Neuron (in vitro differentiated cells): ENCODE results near the gene JMJD4.

ENCODE experiments used
- H2AFZ ChIP-seq: one replicate; pipeline ENCODE4 v1.6.1; 2013; ENCODE audit warnings: low read depth, mild to moderate bottlenecking, inconsistent platforms, low read length, moderate library complexity
- H3K27me3 ChIP-seq: one replicate; pipeline ENCODE4 v1.6.1; 2013; ENCODE audit warnings: low read length; ENCODE audit not compliant: insufficient read depth
- H3K36me3 ChIP-seq: one replicate; pipeline ENCODE4 v1.6.1; 2013; ENCODE audit warnings: low read length; ENCODE audit not compliant: insufficient read depth
- H3K4me1 ChIP-seq: one replicate; pipeline ENCODE4 v1.6.1; 2013; ENCODE audit warnings: low read length; ENCODE audit not compliant: insufficient read depth
- H3K4me3 ChIP-seq: 2 replicates; pipeline ENCODE4 v1.5.1; 2013; ENCODE audit warnings: mild to moderate bottlenecking, low read length, moderate library complexity
- H3K9me3 ChIP-seq: one replicate; pipeline ENCODE4 v1.6.1; 2013; ENCODE audit warnings: low read length

Gene JMJD4

GRCh38 chr1:227754958-227755357 is 19.9 kb upstream of the JMJD4 start:
- no peak overlapping the region for H2AFZ ChIP-seq
- peaks cover 4% of the 10 kb centered on the region for H3K9me3 ChIP-seq
- no peak overlapping the region for H3K4me3 ChIP-seq
- no peaks in the 10 kb centered on the region for H3K4me1 ChIP-seq
- no peaks in the 10 kb centered on the region for H3K27me3 ChIP-seq
- H3K36me3 ChIP-seq = peaks cover 38% of the 10 kb centered on the region

- peaks cover 4% of the 10 kb centered on the region for H3K9me3 ChIP-seq
- peaks cover 32% of the 10 kb centered on the region for H3K36me3 ChIP-seq
- no peaks in the 10 kb centered on the region for H3K4me1 ChIP-seq
- no peak overlapping the region for H2AFZ ChIP-seq
- no peak overlapping the region for H3K4me3 ChIP-seq
- H3K27me3 ChIP-seq = no peaks in the 10 kb centered on the region
Observed at GRCh38 chr1:227753999-227754711, 19.1 kb upstream of the JMJD4 start.

GRCh38 chr1:227749916-227750710 is 15.0 kb upstream of the JMJD4 start:
- peaks cover 4% of the 10 kb centered on the region for H3K9me3 ChIP-seq
- H3K36me3 ChIP-seq = peaks cover 22% of the 10 kb centered on the region
- no peak overlapping the region for H3K4me3 ChIP-seq
- H3K27me3 ChIP-seq = no peaks in the 10 kb centered on the region
- H2AFZ ChIP-seq = no peak overlapping the region
- H3K4me1 ChIP-seq = no peaks in the 10 kb centered on the region

- H3K9me3 ChIP-seq = peaks cover 4% of the 10 kb centered on the region
- H3K4me3 ChIP-seq = no peak overlapping the region
- H2AFZ ChIP-seq = no peak overlapping the region
- no peaks in the 10 kb centered on the region for H3K27me3 ChIP-seq
- no peaks in the 10 kb centered on the region for H3K4me1 ChIP-seq
- peaks cover 22% of the 10 kb centered on the region for H3K36me3 ChIP-seq
Observed at GRCh38 chr1:227749225-227749624, 14.1 kb upstream of the JMJD4 start.

- H3K4me1 ChIP-seq = no peaks in the 10 kb centered on the region
- no peak overlapping the region for H2AFZ ChIP-seq
- H3K4me3 ChIP-seq = no peak overlapping the region
- H3K27me3 ChIP-seq = no peaks in the 10 kb centered on the region
- H3K36me3 ChIP-seq = peaks cover 21% of the 10 kb centered on the region
- H3K9me3 ChIP-seq = peaks cover 4% of the 10 kb centered on the region
Observed at GRCh38 chr1:227748496-227749182, 13.5 kb upstream of the JMJD4 start.

- Histone ChIP-seq H3K9me3 (peaks cover 4% of the 10 kb centered on the region), H2AFZ (no peak overlapping the region), H3K27me3 (no peaks in the 10 kb centered on the region), H3K4me1 (no peaks in the 10 kb centered on the region), H3K4me3 (no peak overlapping the region), H3K36me3 (peaks cover 19% of the 10 kb centered on the region)
Observed at GRCh38 chr1:227747948-227748495, 12.9 kb upstream of the JMJD4 start.

- H2AFZ ChIP-seq = no peak overlapping the region
- no peaks in the 10 kb centered on the region for H3K27me3 ChIP-seq
- H3K4me3 ChIP-seq = no peak overlapping the region
- no peaks in the 10 kb centered on the region for H3K4me1 ChIP-seq
- peaks cover 17% of the 10 kb centered on the region for H3K36me3 ChIP-seq
- H3K9me3 ChIP-seq = peaks cover 4% of the 10 kb centered on the region
Observed at GRCh38 chr1:227747382-227747781, 12.3 kb upstream of the JMJD4 start.

GRCh38 chr1:227746676-227747075 is 11.6 kb upstream of the JMJD4 start:
- peaks cover 4% of the 10 kb centered on the region for H3K9me3 ChIP-seq
- no peaks in the 10 kb centered on the region for H3K4me1 ChIP-seq
- peaks cover 17% of the 10 kb centered on the region for H3K36me3 ChIP-seq
- H3K27me3 ChIP-seq = no peaks in the 10 kb centered on the region
- no peak overlapping the region for H2AFZ ChIP-seq
- H3K4me3 ChIP-seq = no peak overlapping the region

- Histone ChIP-seq H3K36me3 (peaks cover 12% of the 10 kb centered on the region), H3K9me3 (no peaks in the 10 kb centered on the region), H3K27me3 (no peaks in the 10 kb centered on the region), H2AFZ (no peak overlapping the region), H3K4me3 (no peak overlapping the region), H3K4me1 (no peaks in the 10 kb centered on the region)
Observed at GRCh38 chr1:227745568-227746265, 10.6 kb upstream of the JMJD4 start.

- Histone ChIP-seq H3K9me3 (no peaks in the 10 kb centered on the region), H3K4me3 (no peak overlapping the region)
Observed at GRCh38 chr1:227744668-227745067, 9.6 kb upstream of the JMJD4 start.

GRCh38 chr1:227742738-227743715 is 7.9 kb upstream of the JMJD4 start:
- Histone ChIP-seq H3K9me3 (no peaks in the 10 kb centered on the region), H3K36me3 (peaks cover 6% of the 10 kb centered on the region), H2AFZ (no peak overlapping the region), H3K27me3 (no peaks in the 10 kb centered on the region), H3K4me1 (no peaks in the 10 kb centered on the region), H3K4me3 (no peak overlapping the region)

More at GRCh38 chr1:227744668-227745067, 9.6 kb upstream of the JMJD4 start:
- H2AFZ ChIP-seq = no peak overlapping the region
- no peaks in the 10 kb centered on the region for H3K4me1 ChIP-seq
- no peaks in the 10 kb centered on the region for H3K27me3 ChIP-seq
- peaks cover 12% of the 10 kb centered on the region for H3K36me3 ChIP-seq
